CD4-positive, CD25-positive, alpha-beta regulatory T cell (primary cell): ENCODE measurements around the gene LAMB2. TPM values are rescaled to one million over a fixed set of nuclear protein-coding genes. Genes with fewer than 3 reads are reported as not detected.
A peak's percentile ranks its signal among the peaks of the same experiment; 100 is the strongest.

Experiments
- ATAC-seq, 2 donors: fragments of 150-1000 bp; cut with Tn5 transposase; one replicate each; pipeline ENCODE4 v1.10.0; 2021; ENCODE audit warnings: low read depth in 2 of 2, moderate number of reproducible peaks in 2 of 2, moderate library complexity in 1 of 2
- DNase-seq, 3 donors: peaks; one replicate each; pipeline versions ENCODE4 v3.0.0 to v3.0.0-alpha.2; 2012 to 2022; ENCODE audit warnings: mixed read lengths in 1 of 3
- H3K27ac ChIP-seq: one replicate; pipeline ENCODE4 v1.7.0; 2013; ENCODE audit warnings: mild to moderate bottlenecking, low read length; ENCODE audit not compliant: insufficient read depth, poor library complexity, severe bottlenecking
- H3K27me3 ChIP-seq: one replicate; pipeline ENCODE4 v1.7.0; 2013; ENCODE audit warnings: low read length; ENCODE audit not compliant: control insufficient read depth, insufficient read depth
- H3K36me3 ChIP-seq: one replicate; pipeline ENCODE4 v1.7.0; 2013; ENCODE audit warnings: mild to moderate bottlenecking, low read length, moderate library complexity; ENCODE audit not compliant: control insufficient read depth, insufficient read depth
- H3K4me1 ChIP-seq: 2 replicates; pipeline ENCODE4 v1.7.0; 2013; ENCODE audit warnings: mild to moderate bottlenecking, low read length; ENCODE audit not compliant: insufficient read depth, control insufficient read depth, poor library complexity, severe bottlenecking
- H3K4me3 ChIP-seq: one replicate; pipeline ENCODE4 v1.7.0; 2013; ENCODE audit warnings: low read depth, mild to moderate bottlenecking, low read length, moderate library complexity
- H3K9me3 ChIP-seq, 2 experiments: 1 replicate in 1 of 2; 2 replicates in 1 of 2; pipeline ENCODE4 v1.7.0; 2013; ENCODE audit warnings: low read length in 2 of 2, mild to moderate bottlenecking in 1 of 2, moderate library complexity in 1 of 2; ENCODE audit not compliant: control insufficient read depth in 2 of 2
- H3K27ac Mint-ChIP-seq, 3 donors: one replicate each; pipeline ENCODE4 v1.8.0; 2020 to 2022; ENCODE audit warnings: mild to moderate bottlenecking in 3 of 3, mixed read lengths in 3 of 3, moderate library complexity in 2 of 3
- H3K27me3 Mint-ChIP-seq: one replicate; pipeline ENCODE4 v1.8.0; 2022; ENCODE audit warnings: mild to moderate bottlenecking, mixed read lengths
- H3K36me3 Mint-ChIP-seq: one replicate; pipeline ENCODE4 v1.8.0; 2020; ENCODE audit warnings: mixed read lengths
- H3K4me1 Mint-ChIP-seq, 4 donors: one replicate each; pipeline ENCODE4 v1.8.0; 2020 to 2022; ENCODE audit warnings: mixed read lengths in 4 of 4, mild to moderate bottlenecking in 1 of 4
- H3K4me3 Mint-ChIP-seq, 4 donors: one replicate each; pipeline ENCODE4 v1.8.0; 2020 to 2022; ENCODE audit warnings: mild to moderate bottlenecking in 4 of 4, mixed read lengths in 4 of 4, moderate library complexity in 3 of 4
- H3K9me3 Mint-ChIP-seq, 7 donors: one replicate each; pipeline ENCODE4 v1.8.0; 2020 to 2022; ENCODE audit warnings: mixed read lengths in 7 of 7, mild to moderate bottlenecking in 3 of 7, moderate library complexity in 2 of 7
- polyA plus RNA-seq, 4 donors: library from polyadenylated mRNA; unstranded; fragments of 300-500 nt; fragmentation: Illumina TruSeq; gene quantifications; one replicate each; pipeline ENCODE4 v1.2.3, GENCODE V29; 2021
- total RNA-seq: library from RNA; stranded (reverse); gene quantifications from one replicate; pipeline ENCODE4 v1.2.3, GENCODE V29; 2022

The LAMB2 gene
- total and polyA plus RNA-seq, 5 donors from 2014 or later, result 0.57 to 1.4 TPM; not detected in 3

GRCh38 chr3:49158792-49159191 is 25.9 kb upstream of the LAMB2 start:
- Histone ChIP-seq H3K9me3 (no peaks in the 10 kb centered on the region), H3K27ac (no peak overlapping the region), H3K27me3 (no peaks in the 10 kb centered on the region), H3K4me3 (no peak overlapping the region), H3K36me3 (peaks cover 9% of the 10 kb centered on the region), H3K4me1 (no peaks in the 10 kb centered on the region)
- Mint-ChIP-seq H3K9me3 (no peaks in the 10 kb centered on the region), H3K27ac (no peak overlapping the region), H3K4me3 (no peak overlapping the region), H3K27me3 (no peaks in the 10 kb centered on the region), H3K36me3 (peaks cover 4% of the 10 kb centered on the region), H3K4me1 (peaks cover 0 to 10% (median 7%) of the 10 kb centered on the region in 4 donors)
- ATAC-seq (no peak), DNase-seq (no peak)

- DNase-seq, result peak; percentile 50 to 78 (median 65)
- Histone ChIP-seq H3K4me1 (no peaks in the 10 kb centered on the region), H3K27me3 (no peaks in the 10 kb centered on the region), H3K36me3 (peaks cover 3% of the 10 kb centered on the region), H3K9me3 (no peaks in the 10 kb centered on the region), H3K27ac (no peak overlapping the region), H3K4me3 (no peak overlapping the region)
- ATAC-seq, result peak; percentile 72 to 81
- Mint-ChIP-seq H3K27ac (peak overlapping the region in 1 of 3 donors; percentile 36), H3K9me3 (no peaks in the 10 kb centered on the region), H3K27me3 (no peaks in the 10 kb centered on the region), H3K4me3 (peak overlapping the region in 1 of 4 donors; percentile 12), H3K4me1 (peaks cover 0 to 7% (median 5%) of the 10 kb centered on the region in 4 donors), H3K36me3 (no peaks in the 10 kb centered on the region)
These were observed 25.4 kb upstream of the LAMB2 start for GRCh38 chr3:49158103-49158709.

- no peaks in the 10 kb centered on the region for H3K9me3 Mint-ChIP-seq
- peaks cover 0 to 7% (median 5%) of the 10 kb centered on the region in 4 donors for H3K4me1 Mint-ChIP-seq
- ATAC-seq (no peak), DNase-seq (no peak)
- no peak overlapping the region for H3K4me3 Mint-ChIP-seq
- no peaks in the 10 kb centered on the region for H3K36me3 ChIP-seq
- H3K27me3 ChIP-seq, result no peaks in the 10 kb centered on the region
- H3K4me1 ChIP-seq, result no peaks in the 10 kb centered on the region
- H3K27me3 Mint-ChIP-seq, result no peaks in the 10 kb centered on the region
- no peak overlapping the region for H3K27ac ChIP-seq
- no peak overlapping the region for H3K27ac Mint-ChIP-seq
- no peaks in the 10 kb centered on the region for H3K36me3 Mint-ChIP-seq
- no peaks in the 10 kb centered on the region for H3K9me3 ChIP-seq
- no peak overlapping the region for H3K4me3 ChIP-seq
These were observed 24.4 kb upstream of the LAMB2 start for GRCh38 chr3:49157289-49157688.

GRCh38 chr3:49153349-49153912 is 20.6 kb upstream of the LAMB2 start:
- peaks cover 0 to 6% (median 2%) of the 10 kb centered on the region in 4 donors for H3K4me1 Mint-ChIP-seq
- no peaks in the 10 kb centered on the region for H3K36me3 Mint-ChIP-seq
- no peaks in the 10 kb centered on the region for H3K27me3 Mint-ChIP-seq

GRCh38 chr3:49151610-49152009 is 18.8 kb upstream of the LAMB2 start:
- Histone ChIP-seq H3K36me3 (no peaks in the 10 kb centered on the region), H3K4me1 (no peaks in the 10 kb centered on the region), H3K9me3 (no peaks in the 10 kb centered on the region), H3K27me3 (no peaks in the 10 kb centered on the region), H3K4me3 (no peak overlapping the region), H3K27ac (no peak overlapping the region)
- H3K4me3 Mint-ChIP-seq, result no peak overlapping the region
- no peaks in the 10 kb centered on the region for H3K27me3 Mint-ChIP-seq
- no peaks in the 10 kb centered on the region for H3K36me3 Mint-ChIP-seq
- no peak overlapping the region for H3K27ac Mint-ChIP-seq
- no peaks in the 10 kb centered on the region for H3K9me3 Mint-ChIP-seq
- H3K4me1 Mint-ChIP-seq, result no peaks in the 10 kb centered on the region
- DNase-seq, result no peak
- no peak for ATAC-seq

More at GRCh38 chr3:49153349-49153912, 20.6 kb upstream of the LAMB2 start:
- Histone ChIP-seq H3K4me3 (no peak overlapping the region), H3K9me3 (no peaks in the 10 kb centered on the region), H3K4me1 (no peaks in the 10 kb centered on the region), H3K27ac (no peak overlapping the region), H3K36me3 (no peaks in the 10 kb centered on the region), H3K27me3 (no peaks in the 10 kb centered on the region)
- ATAC-seq (no peak), DNase-seq (no peak)
- H3K4me3 Mint-ChIP-seq, result no peak overlapping the region
- peak overlapping the region in 1 of 3 donors; percentile 62 for H3K27ac Mint-ChIP-seq
- H3K9me3 Mint-ChIP-seq, result no peaks in the 10 kb centered on the region

- no peak overlapping the region for H3K4me3 Mint-ChIP-seq
- H3K9me3 Mint-ChIP-seq, result peaks cover 0 to 1% (median 0%) of the 10 kb centered on the region in 7 donors
- peak overlapping the region in 1 of 3 donors; percentile 62 for H3K27ac Mint-ChIP-seq
- Histone ChIP-seq H3K9me3 (no peaks in the 10 kb centered on the region), H3K4me3 (no peak overlapping the region), H3K27ac (no peak overlapping the region), H3K4me1 (no peaks in the 10 kb centered on the region), H3K27me3 (no peaks in the 10 kb centered on the region), H3K36me3 (no peaks in the 10 kb centered on the region)
- H3K27me3 Mint-ChIP-seq, result peaks cover 9% of the 10 kb centered on the region
- DNase-seq (no peak), ATAC-seq (no peak)
- H3K4me1 Mint-ChIP-seq, result no peaks in the 10 kb centered on the region
- no peaks in the 10 kb centered on the region for H3K36me3 Mint-ChIP-seq
These were observed 15.3 kb upstream of the LAMB2 start for GRCh38 chr3:49148159-49148558.

GRCh38 chr3:49140080-49140479 is 7.2 kb upstream of the LAMB2 start:
- Histone ChIP-seq H3K9me3 (no peaks in the 10 kb centered on the region), H3K27ac (no peak overlapping the region), H3K36me3 (no peaks in the 10 kb centered on the region), H3K4me3 (no peak overlapping the region), H3K27me3 (no peaks in the 10 kb centered on the region), H3K4me1 (no peaks in the 10 kb centered on the region)
- ATAC-seq (no peak), DNase-seq (no peak)
- H3K9me3 Mint-ChIP-seq, result peaks cover 0 to 8% (median 0%) of the 10 kb centered on the region in 7 donors
- no peaks in the 10 kb centered on the region for H3K4me1 Mint-ChIP-seq
- no peak overlapping the region for H3K27ac Mint-ChIP-seq
- H3K36me3 Mint-ChIP-seq, result no peaks in the 10 kb centered on the region
- no peak overlapping the region for H3K4me3 Mint-ChIP-seq
- H3K27me3 Mint-ChIP-seq, result peaks cover 16% of the 10 kb centered on the region

- DNase-seq, result no peak
These were observed 2.6 kb upstream of the LAMB2 start for GRCh38 chr3:49135499-49135898.

More at GRCh38 chr3:49135499-49135898, 2.6 kb upstream of the LAMB2 start:
- H3K27ac Mint-ChIP-seq, result no peak overlapping the region
- no peaks in the 10 kb centered on the region for H3K4me1 ChIP-seq
- H3K9me3 ChIP-seq, result no peaks in the 10 kb centered on the region
- no peaks in the 10 kb centered on the region for H3K36me3 ChIP-seq
- H3K36me3 Mint-ChIP-seq, result no peaks in the 10 kb centered on the region
- no peak overlapping the region for H3K4me3 ChIP-seq
- no peak overlapping the region for H3K27ac ChIP-seq
- peaks cover 30% of the 10 kb centered on the region for H3K27me3 Mint-ChIP-seq
- no peaks in the 10 kb centered on the region for H3K4me1 Mint-ChIP-seq
- ATAC-seq, result no peak
- no peak overlapping the region for H3K4me3 Mint-ChIP-seq
- H3K9me3 Mint-ChIP-seq, result peaks cover 0 to 2% (median 0%) of the 10 kb centered on the region in 7 donors
- peaks cover 2% of the 10 kb centered on the region for H3K27me3 ChIP-seq
